CD4-positive, alpha-beta T cell treated with Interleukin-4 for 1 hour (primary cell): ENCODE results near the gene EXOSC3.

Experiments used
- DNase-seq, 2 donors: peaks; one replicate each; pipeline ENCODE4 v3.0.0-alpha.2; 2020 to 2022

The EXOSC3 gene

DNA sequence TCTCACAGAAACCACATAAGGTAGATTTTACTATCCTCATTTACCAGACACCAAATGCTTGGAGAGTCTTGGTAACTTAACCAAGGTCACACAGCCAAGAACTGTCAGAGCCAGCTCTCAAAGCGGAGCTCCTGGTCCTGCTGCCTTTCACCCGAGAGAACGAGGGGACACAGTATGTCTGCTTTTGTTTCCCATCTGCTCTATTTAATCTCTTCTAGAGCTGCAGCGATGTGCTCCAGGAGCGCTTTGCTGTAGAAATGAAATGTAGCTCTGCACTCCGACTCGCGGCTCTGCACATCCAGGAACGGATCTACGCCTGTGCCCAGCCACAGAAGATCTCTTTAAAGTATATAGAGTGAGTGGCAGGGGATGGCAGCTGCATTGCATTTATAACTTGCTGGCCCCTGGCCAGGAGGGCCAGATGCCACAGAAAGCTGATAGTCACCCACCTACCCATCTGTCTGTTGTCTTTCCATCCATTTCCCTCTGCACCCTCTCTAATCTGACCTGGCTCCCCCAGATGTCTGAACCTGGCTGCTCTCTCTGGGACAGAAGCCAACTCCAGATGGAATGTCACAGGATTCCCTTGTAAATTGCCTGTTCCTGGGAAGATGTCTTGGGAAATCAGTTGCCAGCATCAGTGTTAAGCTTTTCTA, 52.6 kb downstream of the EXOSC3 start:
- DNase-seq, result no peak

DNA sequence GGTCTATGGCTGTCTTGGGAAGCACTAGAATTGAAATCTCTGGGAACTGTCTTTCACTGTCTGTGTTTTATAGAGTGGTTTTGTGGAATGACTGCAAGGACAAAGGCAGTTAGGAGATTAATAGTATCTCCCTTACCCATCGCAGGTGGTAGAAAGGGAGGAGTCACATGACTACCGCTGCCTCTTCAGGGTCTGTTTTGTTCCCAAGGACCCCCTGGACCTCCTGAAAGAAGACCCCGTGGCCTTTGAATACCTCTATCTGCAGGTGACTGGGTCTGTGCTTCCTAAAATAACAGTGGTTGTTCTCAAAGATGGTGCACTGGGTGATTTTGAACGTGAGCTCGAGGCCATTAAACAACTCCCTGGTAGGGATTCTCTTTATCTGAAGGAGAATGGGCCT, 54.0 kb downstream of the EXOSC3 start:
- DNase-seq, result no peak

DNA sequence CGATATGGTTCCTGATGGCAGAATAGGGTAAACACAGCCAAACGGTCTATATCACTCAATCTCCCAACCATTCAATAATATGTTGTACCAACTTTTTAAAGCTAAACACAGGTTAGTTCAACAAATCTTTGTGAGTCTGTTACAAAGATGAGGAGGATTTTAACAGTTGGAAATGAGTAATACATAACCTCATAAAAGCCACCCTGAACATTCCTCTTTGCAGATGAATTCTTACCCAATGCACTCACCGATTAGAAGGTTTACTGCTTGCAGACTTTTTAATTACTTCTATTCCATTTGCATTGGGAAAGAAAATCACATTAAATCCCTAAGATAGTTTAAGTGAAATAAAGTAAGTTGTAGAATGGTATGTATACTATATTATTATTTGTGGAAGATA, 54.6 kb downstream of the EXOSC3 start:
- DNase-seq, result no peak
